ENCODE data around the gene C2CD4C. TPM values are rescaled to one million over a fixed set of nuclear protein-coding genes. Genes with fewer than 3 reads are reported as not detected.

C2CD4C gene
- total RNA-seq, 4 donors from 2014 or later: 2.4 to 2.5 TPM; not detected in 2

- intact Hi-C loops (cut with DNase I; ENCODE audit: low total_unique reads): no loop called here
Observed at GRCh38 chr19:442085-442484, 33.1 kb upstream of the C2CD4C start.

GRCh38 chr19:441213-441836, 32.4 kb upstream of the C2CD4C start:
- Histone ChIP-seq H3K27me3 (no peaks in the 10 kb centered on the region), H3K36me3 (no peaks in the 10 kb centered on the region), H3K4me1 (no peaks in the 10 kb centered on the region), H3K4me3 (no peak overlapping the region), H3K27ac (no peak overlapping the region), H3K9me3 (no peaks in the 10 kb centered on the region)
- no peak for TF ChIP-seq POLR2A (IDR thresholded peaks at IDR 0.05)
- TF ChIP-seq CTCF (IDR thresholded peaks at IDR 0.05): no peak
- intact Hi-C loops (cut with DNase I; ENCODE audit: low total_unique reads): no loop called here
- no peak for DNase-seq

More at GRCh38 chr19:442085-442484, 33.1 kb upstream of the C2CD4C start:
- Histone ChIP-seq H3K4me1 (no peaks in the 10 kb centered on the region), H3K9me3 (no peaks in the 10 kb centered on the region), H3K36me3 (no peaks in the 10 kb centered on the region), H3K27me3 (no peaks in the 10 kb centered on the region), H3K27ac (no peak overlapping the region), H3K4me3 (no peak overlapping the region)
- TF ChIP-seq CTCF (IDR thresholded peaks at IDR 0.05): no peak
- TF ChIP-seq POLR2A (IDR thresholded peaks at IDR 0.05): no peak
- DNase-seq: no peak

GRCh38 chr19:440391-441212, 31.7 kb upstream of the C2CD4C start:
- no peak for TF ChIP-seq CTCF (IDR thresholded peaks at IDR 0.05)
- no peak for TF ChIP-seq POLR2A (IDR thresholded peaks at IDR 0.05)
- intact Hi-C loops (cut with DNase I; ENCODE audit: low total_unique reads): no loop called here
- Histone ChIP-seq H3K27ac (no peak overlapping the region), H3K9me3 (no peaks in the 10 kb centered on the region), H3K4me1 (no peaks in the 10 kb centered on the region), H3K4me3 (no peak overlapping the region), H3K27me3 (no peaks in the 10 kb centered on the region), H3K36me3 (no peaks in the 10 kb centered on the region)
- DNase-seq: no peak

GRCh38 chr19:439167-439900, 30.4 kb upstream of the C2CD4C start:
- H3K27ac ChIP-seq: no peak overlapping the region
- no peaks in the 10 kb centered on the region for H3K9me3 ChIP-seq
- H3K4me1 ChIP-seq: no peaks in the 10 kb centered on the region
- TF ChIP-seq CTCF (IDR thresholded peaks at IDR 0.05) (no peak), POLR2A (IDR thresholded peaks at IDR 0.05) (no peak)
- H3K27me3 ChIP-seq: no peaks in the 10 kb centered on the region
- H3K4me3 ChIP-seq: no peak overlapping the region
- no peaks in the 10 kb centered on the region for H3K36me3 ChIP-seq
- no peak for DNase-seq
- intact Hi-C loops (cut with DNase I; ENCODE audit: low total_unique reads): no loop called here

All from uterus (tissue), 4 donors.